Pancreas (tissue), 10 donors: ENCODE measurements around the gene WFIKKN1. TPM values are rescaled to one million over a fixed set of nuclear protein-coding genes. Genes with fewer than 3 reads are reported as not detected.

Source experiments
- ATAC-seq, 4 donors: fragments of 200-7000 bp; cut with Tn5 transposase; one replicate each; pipeline versions ENCODE4 v1.8.0 to v1.9.1; 2020; ENCODE audit warnings: mild to moderate bottlenecking in 4 of 4, moderate library complexity in 4 of 4
- DNase-seq, 6 donors: peaks; one replicate each; pipeline ENCODE4 v3.0.0-alpha.2; 2020
- FAIRE-seq: peaks from 2 replicates; lab custom pipeline; 2012; peaks lifted over from hg19 to GRCh38; lab: Jason Lieb, UNC
- H3K27ac ChIP-seq, 4 donors: fragments of 200-600 bp; sonication (generic); 1 replicate in 3 of 4; 2 replicates in 1 of 4; pipeline versions ENCODE4 v1.5.0 to v1.8.0; 2020
- H3K27me3 ChIP-seq, 4 donors: fragments of 200-600 bp; one replicate each; pipeline ENCODE4 v1.8.0; 2021
- H3K36me3 ChIP-seq, 3 donors: fragments of 200-600 bp; sonication (generic) in 1 of 3; one replicate each; pipeline versions ENCODE4 v1.5.0 to v1.8.0; 2020 to 2021
- H3K4me1 ChIP-seq, 3 donors: fragments of 200-600 bp; one replicate each; pipeline ENCODE4 v1.8.0; 2021
- H3K4me3 ChIP-seq, 4 donors: fragments of 200-600 bp; sonication (generic) in 2 of 4; one replicate each; pipeline versions ENCODE4 v1.5.0 to v1.8.0; 2020 to 2021
- H3K9me3 ChIP-seq, 4 donors: fragments of 200-600 bp; one replicate each; pipeline ENCODE4 v1.8.0; 2021
- WGBS, 2 donors: extraction: QIAGEN DNeasy Blood & Tissue Kit; methylation state at CpG; one replicate each; pipeline ENCODE4 v1.1.7; 2013; 5-methylcytosine and 5-hydroxymethylcytosine counted together
- intact Hi-C, 3 donors: fragments of 100-400 bp; cut with DNase I; formaldehyde crosslinking; loops; one replicate each; pipeline versions ENCODE4 v1.11.1 to v1.14.2; 2022
- polyA plus RNA-seq, 2 donors: library from polyadenylated mRNA; stranded (reverse); fragments of 200-250 nt; gene quantifications; one replicate each; pipeline ENCODE4 v1.2.3, GENCODE V29; 2013
- total RNA-seq, 6 donors: library from RNA; stranded (reverse); fragmentation: NEBNext Ultra II Directional in 4 of 6; extraction: Animal tissue kit (Norgen Biotek cat#: 25700) in 4 of 6; gene quantifications; one replicate each; pipeline versions ENCODE4 v1.2.1 to v1.2.4, GENCODE V29; 2021 to 2023
- TF ChIP-seq, protein P1 (sequence below), 4 donors: fragments of 200-600 bp; sonication (generic) in 3 of 4; IDR thresholded peaks; one replicate each; pipeline versions ENCODE4 v1.5.0 to v1.8.0; 2021; ENCODE audit warnings: antibody characterized with exemption in 4 of 4
- donor health status: healthy with polysubstance abuse.
- donor health status: DM: no; HTN: no; CAD: no; lungs with moderate emphysema.
- donor health status: DM: no; HTN: no; CAD: no.
- donor health status: control.
- donor health status: control.
- donor health status: Bipolar disorder and iron deficiency.
- donor health status: DM: yes; HTN: yes; CAD: no.
- donor health status: DM: no; HTN: no; CAD: no.
- donor health status: DM: no; HTN: no; CAD: no.
- donor health status: DM: yes; HTN: yes; CAD: no.

WFIKKN1 gene
- total and polyA plus RNA-seq, 8 donors, result 0.75 to 13.8 (median 1.7) TPM

GRCh38 chr16:683396-684070, 52.7 kb downstream of the WFIKKN1 start:
- Histone ChIP-seq H3K27ac (peak overlapping the region in 3 of 4 donors; percentile 41 to 80 (median 54)), H3K9me3 (no peaks in the 10 kb centered on the region), H3K4me3 (peak overlapping the region; percentile 52 to 80 (median 72)), H3K27me3 (no peaks in the 10 kb centered on the region), H3K36me3 (peaks cover 0 to 14% (median 13%) of the 10 kb centered on the region in 3 donors), H3K4me1 (peaks cover 9 to 29% (median 24%) of the 10 kb centered on the region in 3 donors)
- intact Hi-C loops, result no loop called here
- DNase-seq (peak in 2 of 6 donors; percentile 32 to 86), ATAC-seq (no peak), FAIRE-seq (no peak)
- TF ChIP-seq, protein P1, sequence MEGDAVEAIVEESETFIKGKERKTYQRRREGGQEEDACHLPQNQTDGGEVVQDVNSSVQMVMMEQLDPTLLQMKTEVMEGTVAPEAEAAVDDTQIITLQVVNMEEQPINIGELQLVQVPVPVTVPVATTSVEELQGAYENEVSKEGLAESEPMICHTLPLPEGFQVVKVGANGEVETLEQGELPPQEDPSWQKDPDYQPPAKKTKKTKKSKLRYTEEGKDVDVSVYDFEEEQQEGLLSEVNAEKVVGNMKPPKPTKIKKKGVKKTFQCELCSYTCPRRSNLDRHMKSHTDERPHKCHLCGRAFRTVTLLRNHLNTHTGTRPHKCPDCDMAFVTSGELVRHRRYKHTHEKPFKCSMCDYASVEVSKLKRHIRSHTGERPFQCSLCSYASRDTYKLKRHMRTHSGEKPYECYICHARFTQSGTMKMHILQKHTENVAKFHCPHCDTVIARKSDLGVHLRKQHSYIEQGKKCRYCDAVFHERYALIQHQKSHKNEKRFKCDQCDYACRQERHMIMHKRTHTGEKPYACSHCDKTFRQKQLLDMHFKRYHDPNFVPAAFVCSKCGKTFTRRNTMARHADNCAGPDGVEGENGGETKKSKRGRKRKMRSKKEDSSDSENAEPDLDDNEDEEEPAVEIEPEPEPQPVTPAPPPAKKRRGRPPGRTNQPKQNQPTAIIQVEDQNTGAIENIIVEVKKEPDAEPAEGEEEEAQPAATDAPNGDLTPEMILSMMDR (IDR thresholded peaks at IDR 0.05), result no peak
- WGBS, 2 donors, result 9 to 12% methylated on average over 39 to 57 of the region's 57 CpGs

Other genes starting within 250 kb of the WFIKKN1 start
- 10 to 100 TPM; 53.1 to 75.5 (median 58.9) TPM for gene PGAP6, start 249.0 kb upstream of the WFIKKN1 start, total RNA-seq
- 10 to 100 TPM; 62.1 to 88.5 TPM for gene PGAP6, start 249.0 kb upstream of the WFIKKN1 start, polyA plus RNA-seq
- gene NME4, start 233.8 kb upstream of the WFIKKN1 start, total RNA-seq, result 10 to 100 TPM; 11.0 to 32.5 (median 20.8) TPM
- gene NME4, start 233.8 kb upstream of the WFIKKN1 start, polyA plus RNA-seq, result 10 to 100 TPM; 48.4 to 68.6 TPM
- 10 to 100 TPM in 5 of 6 donors, 1 to 10 TPM in 1; 9.2 to 21.4 (median 15.6) TPM for gene DECR2, start 229.1 kb upstream of the WFIKKN1 start, total RNA-seq
- 10 to 100 TPM; 48.8 to 68.0 TPM for gene DECR2, start 229.1 kb upstream of the WFIKKN1 start, polyA plus RNA-seq
- gene RAB11FIP3, start 205.3 kb upstream of the WFIKKN1 start, total RNA-seq, result 10 to 100 TPM; 22.0 to 41.3 (median 29.7) TPM
- gene RAB11FIP3, start 205.3 kb upstream of the WFIKKN1 start, polyA plus RNA-seq, result 10 to 100 TPM; 42.4 to 67.4 TPM
- 10 to 100 TPM; 25.4 to 53.6 (median 37.2) TPM for gene CAPN15, start 103.3 kb upstream of the WFIKKN1 start, total RNA-seq
- 10 to 100 TPM; 48.3 to 75.7 TPM for gene CAPN15, start 103.3 kb upstream of the WFIKKN1 start, polyA plus RNA-seq
- 1 to 10 TPM in 1 of 6 donors, under 1 TPM in 5; 0.09 to 1.0 (median 0.70) TPM for gene PRR35, start 70.6 kb upstream of the WFIKKN1 start, total RNA-seq
- under 1 TPM; 0.38 to 0.72 TPM for gene PRR35, start 70.6 kb upstream of the WFIKKN1 start, polyA plus RNA-seq
- gene NHLRC4, start 64.0 kb upstream of the WFIKKN1 start, total RNA-seq, result under 1 TPM in 4 of 6 donors, not detected in 2; 0.08 to 0.28 (median 0.14) TPM
- gene NHLRC4, start 64.0 kb upstream of the WFIKKN1 start, polyA plus RNA-seq, result under 1 TPM; 0.05 to 0.27 TPM
- gene PIGQ, start 61.0 kb upstream of the WFIKKN1 start, total RNA-seq, result 10 to 100 TPM; 29.7 to 48.4 (median 40.0) TPM
- 100 to 1,000 TPM in 1 of 2 donors, 10 to 100 TPM in 1; 79.5 to 165 TPM for gene PIGQ, start 61.0 kb upstream of the WFIKKN1 start, polyA plus RNA-seq
- 10 to 100 TPM; 19.4 to 42.4 (median 30.6) TPM for gene RAB40C, start 40.9 kb upstream of the WFIKKN1 start, total RNA-seq
- 10 to 100 TPM; 47.0 to 71.4 TPM for gene RAB40C, start 40.9 kb upstream of the WFIKKN1 start, polyA plus RNA-seq
- 10 to 100 TPM; 18.8 to 32.3 (median 24.4) TPM for gene METTL26, start 5.3 kb downstream of the WFIKKN1 start, total RNA-seq
- 100 to 1,000 TPM in 1 of 2 donors, 10 to 100 TPM in 1; 87.6 to 130 TPM for gene METTL26, start 5.3 kb downstream of the WFIKKN1 start, polyA plus RNA-seq
- 10 to 100 TPM; 19.0 to 33.9 (median 21.9) TPM for gene MCRIP2, start 10.8 kb downstream of the WFIKKN1 start, total RNA-seq
- gene MCRIP2, start 10.8 kb downstream of the WFIKKN1 start, polyA plus RNA-seq, result 10 to 100 TPM; 65.1 to 89.3 TPM
- gene WDR90, start 18.4 kb downstream of the WFIKKN1 start, total RNA-seq, result 10 to 100 TPM; 14.7 to 23.4 (median 19.3) TPM
- 10 to 100 TPM; 85.5 to 91.3 TPM for gene WDR90, start 18.4 kb downstream of the WFIKKN1 start, polyA plus RNA-seq
- 10 to 100 TPM; 33.5 to 66.2 (median 45.6) TPM for gene RHOT2, start 37.1 kb downstream of the WFIKKN1 start, total RNA-seq
- gene RHOT2, start 37.1 kb downstream of the WFIKKN1 start, polyA plus RNA-seq, result 100 to 1,000 TPM; 260 to 265 TPM
- 1 to 10 TPM in 1 of 6 donors, under 1 TPM in 5; 0.28 to 1.0 (median 0.84) TPM for gene RHBDL1, start 44.7 kb downstream of the WFIKKN1 start, total RNA-seq
- 1 to 10 TPM; 2.3 to 5.1 TPM for gene RHBDL1, start 44.7 kb downstream of the WFIKKN1 start, polyA plus RNA-seq
- 10 to 100 TPM; 40.1 to 66.1 (median 56.0) TPM for gene STUB1, start 49.4 kb downstream of the WFIKKN1 start, total RNA-seq
- gene STUB1, start 49.4 kb downstream of the WFIKKN1 start, polyA plus RNA-seq, result 100 to 1,000 TPM in 1 of 2 donors, 10 to 100 TPM in 1; 89.5 to 130 TPM
- 10 to 100 TPM; 25.0 to 40.3 (median 30.9) TPM for gene JMJD8, start 53.3 kb downstream of the WFIKKN1 start, total RNA-seq
- 10 to 100 TPM; 47.4 to 50.2 TPM for gene JMJD8, start 53.3 kb downstream of the WFIKKN1 start, polyA plus RNA-seq
- gene WDR24, start 59.4 kb downstream of the WFIKKN1 start, total RNA-seq, result 1 to 10 TPM; 3.5 to 7.5 (median 5.2) TPM
- 1 to 10 TPM; 7.9 to 8.7 TPM for gene WDR24, start 59.4 kb downstream of the WFIKKN1 start, polyA plus RNA-seq
- 1 to 10 TPM in 4 of 6 donors, under 1 TPM in 2; 0.60 to 2.8 (median 1.7) TPM for gene FBXL16, start 74.8 kb downstream of the WFIKKN1 start, total RNA-seq
- 10 to 100 TPM in 1 of 2 donors, 1 to 10 TPM in 1; 4.8 to 17.7 TPM for gene FBXL16, start 74.8 kb downstream of the WFIKKN1 start, polyA plus RNA-seq
- gene METRN, start 84.1 kb downstream of the WFIKKN1 start, total RNA-seq, result 10 to 100 TPM; 27.6 to 44.9 (median 37.7) TPM
- 10 to 100 TPM; 74.2 to 82.0 TPM for gene METRN, start 84.1 kb downstream of the WFIKKN1 start, polyA plus RNA-seq
- gene ANTKMT, start 90.2 kb downstream of the WFIKKN1 start, total RNA-seq, result 10 to 100 TPM; 12.2 to 25.5 (median 20.1) TPM
- gene ANTKMT, start 90.2 kb downstream of the WFIKKN1 start, polyA plus RNA-seq, result 10 to 100 TPM; 35.2 to 41.7 TPM
- gene CCDC78, start 95.5 kb downstream of the WFIKKN1 start, total RNA-seq, result under 1 TPM; 0.16 to 0.95 (median 0.25) TPM
- gene CCDC78, start 95.5 kb downstream of the WFIKKN1 start, polyA plus RNA-seq, result 1 to 10 TPM; 2.1 to 7.7 TPM
- 1 to 10 TPM in 4 of 6 donors, under 1 TPM in 2; 0.47 to 4.6 (median 1.1) TPM for gene HAGHL, start 96.1 kb downstream of the WFIKKN1 start, total RNA-seq
- 10 to 100 TPM in 1 of 2 donors, 1 to 10 TPM in 1; 6.4 to 17.5 TPM for gene HAGHL, start 96.1 kb downstream of the WFIKKN1 start, polyA plus RNA-seq
- gene CIAO3, start 110.0 kb downstream of the WFIKKN1 start, total RNA-seq, result 10 to 100 TPM; 11.1 to 25.4 (median 14.1) TPM
- 10 to 100 TPM; 40.2 to 72.9 TPM for gene CIAO3, start 110.0 kb downstream of the WFIKKN1 start, polyA plus RNA-seq
- 1 to 10 TPM in 2 of 6 donors, under 1 TPM in 3, not detected in 1; 0.35 to 2.4 (median 0.90) TPM for gene MSLN, start 129.7 kb downstream of the WFIKKN1 start, total RNA-seq
- 1 to 10 TPM in 1 of 2 donors, under 1 TPM in 1; 0.96 to 4.6 TPM for gene MSLN, start 129.7 kb downstream of the WFIKKN1 start, polyA plus RNA-seq
- 10 to 100 TPM in 2 of 6 donors, 1 to 10 TPM in 4; 6.2 to 11.1 (median 8.6) TPM for gene RPUSD1, start 157.4 kb downstream of the WFIKKN1 start, total RNA-seq
- 10 to 100 TPM; 17.7 to 21.1 TPM for gene RPUSD1, start 157.4 kb downstream of the WFIKKN1 start, polyA plus RNA-seq
- 10 to 100 TPM in 1 of 6 donors, 1 to 10 TPM in 5; 5.4 to 11.0 (median 6.5) TPM for gene CHTF18, start 157.6 kb downstream of the WFIKKN1 start, total RNA-seq
- 10 to 100 TPM; 30.4 to 61.6 TPM for gene CHTF18, start 157.6 kb downstream of the WFIKKN1 start, polyA plus RNA-seq
- gene GNG13, start 169.7 kb downstream of the WFIKKN1 start, total RNA-seq, result not detected
- gene GNG13, start 169.7 kb downstream of the WFIKKN1 start, polyA plus RNA-seq, result not detected